Activated CD4-positive, CD25-positive, alpha-beta regulatory T cell treated with anti-CD3 and anti-CD28 coated beads, Interleukin-2, amount 50 U/mL, for 24 hours (primary cell): ENCODE measurements around the gene EDDM13.
"Not testable (repeated sequence)": the region's sequence is repeated elsewhere in the genome, so short reads cannot be mapped to it uniquely, and the experiment has no call there.

Experiments used
- ATAC-seq, 2 donors: fragments of 150-1000 bp; cut with Tn5 transposase; one replicate each; pipeline ENCODE4 v1.10.0; 2021; ENCODE audit warnings: mild to moderate bottlenecking in 1 of 2, moderate library complexity in 1 of 2

EDDM13 gene

GRCh38 chr19:56272161-56272798 is at the start of gene EDDM13:
EDDM13 (plus strand) TSS chr19:56272748; CDS start chr19:56272835, 87 bp downstream.
- ATAC-seq: no peak

GRCh38 chr19:56222901-56223300 is 49.6 kb upstream of the EDDM13 start:
- no peak for ATAC-seq

GRCh38 chr19:56223481-56223880 is 49.1 kb upstream of the EDDM13 start:
- no peak for ATAC-seq

- ATAC-seq: no peak
Observed at GRCh38 chr19:56245121-56245740, 27.3 kb upstream of the EDDM13 start.

- not testable (repeated sequence) for ATAC-seq
Observed at GRCh38 chr19:56245764-56246163, 26.8 kb upstream of the EDDM13 start.

GRCh38 chr19:56248736-56249338 is 23.7 kb upstream of the EDDM13 start:
- ATAC-seq: not testable (repeated sequence)

- peak in 1 of 2 donors; percentile 48 for ATAC-seq
Observed at GRCh38 chr19:56252699-56253422, 19.7 kb upstream of the EDDM13 start.

GRCh38 chr19:56253737-56254136 is 18.8 kb upstream of the EDDM13 start:
- ATAC-seq: peak in 1 of 2 donors; percentile 33

- no peak for ATAC-seq
Observed at GRCh38 chr19:56258272-56258671, 14.3 kb upstream of the EDDM13 start.

GRCh38 chr19:56261145-56261544 is 11.4 kb upstream of the EDDM13 start:
- ATAC-seq: no peak

GRCh38 chr19:56261932-56262331 is 10.6 kb upstream of the EDDM13 start:
- ATAC-seq: not testable (repeated sequence)

- no peak for ATAC-seq
Observed at GRCh38 chr19:56263319-56263718, 9.2 kb upstream of the EDDM13 start.

- no peak for ATAC-seq
Observed at GRCh38 chr19:56266051-56266450, 6.5 kb upstream of the EDDM13 start.

GRCh38 chr19:56269348-56269747 is 3.2 kb upstream of the EDDM13 start:
- no peak for ATAC-seq

GRCh38 chr19:56270676-56271075 is 1.9 kb upstream of the EDDM13 start:
- no peak for ATAC-seq

- ATAC-seq: no peak
Observed at GRCh38 chr19:56271151-56271550, 1.4 kb upstream of the EDDM13 start.

- no peak for ATAC-seq
Observed at GRCh38 chr19:56273563-56274117, 1.1 kb downstream of the EDDM13 start.

- no peak for ATAC-seq
Observed at GRCh38 chr19:56282809-56283208, 10.3 kb downstream of the EDDM13 start.

- no peak for ATAC-seq
Observed at GRCh38 chr19:56284746-56285145, 12.2 kb downstream of the EDDM13 start.

GRCh38 chr19:56290104-56290503 is 17.6 kb downstream of the EDDM13 start:
- no peak for ATAC-seq

- no peak for ATAC-seq
Observed at GRCh38 chr19:56291867-56292266, 19.3 kb downstream of the EDDM13 start.

GRCh38 chr19:56294549-56294948 is 22.0 kb downstream of the EDDM13 start:
- ATAC-seq: no peak
